Neuronal stem cell (in vitro differentiated cells): ENCODE measurements around the gene BTBD9.

Source experiments
- DNase-seq: peaks from one replicate; pipeline ENCODE4 v3.0.0-alpha.2; 2013; ENCODE audit warnings: low spot score
- H2AFZ ChIP-seq: one replicate; pipeline ENCODE4 v1.6.1; 2013; ENCODE audit warnings: mild to moderate bottlenecking, low read length, inconsistent platforms
- H2AK5ac ChIP-seq: 2 replicates; pipeline ENCODE4 v1.6.1; 2013; ENCODE audit warnings: low read depth, mild to moderate bottlenecking, inconsistent platforms, low read length, moderate library complexity, mixed read lengths
- H2BK120ac ChIP-seq: 2 replicates; pipeline ENCODE4 v1.6.1; 2013; ENCODE audit warnings: low read depth, mild to moderate bottlenecking, inconsistent platforms, low read length, moderate library complexity, mixed read lengths
- H2BK12ac ChIP-seq: one replicate; pipeline ENCODE4 v1.6.1; 2013; ENCODE audit warnings: low read length, inconsistent platforms
- H2BK15ac ChIP-seq: 2 replicates; pipeline ENCODE4 v1.6.1; 2013; ENCODE audit warnings: mild to moderate bottlenecking, low read length, inconsistent platforms, mixed read lengths
- H2BK5ac ChIP-seq: one replicate; pipeline ENCODE4 v1.6.1; 2013; ENCODE audit warnings: inconsistent platforms, mild to moderate bottlenecking, low read length, moderate library complexity
- H3K14ac ChIP-seq: one replicate; pipeline ENCODE4 v1.6.1; 2013; ENCODE audit warnings: low read length, inconsistent platforms
- H3K18ac ChIP-seq: 2 replicates; pipeline ENCODE4 v1.6.1; 2013; ENCODE audit warnings: low read length, inconsistent platforms
- H3K23ac ChIP-seq: 2 replicates; pipeline ENCODE4 v1.6.1; 2013; ENCODE audit warnings: low read depth, mild to moderate bottlenecking, mixed read lengths, low read length, inconsistent platforms; ENCODE audit not compliant: poor library complexity
- H3K27ac ChIP-seq: replicated peaks from 3 replicates; pipeline ENCODE4 v1.5.1; 2013; ENCODE audit warnings: low read length, inconsistent platforms
- H3K27me3 ChIP-seq, 3 experiments: 2 replicates each; pipeline ENCODE4 v1.6.1; 2013; ENCODE audit warnings: low read length in 3 of 3, mild to moderate bottlenecking in 2 of 3, inconsistent platforms in 1 of 3, low read depth in 1 of 3, mixed read lengths in 1 of 3, moderate library complexity in 1 of 3; ENCODE audit not compliant: control insufficient read depth in 3 of 3, insufficient read depth in 3 of 3
- H3K36me3 ChIP-seq, 2 donors: replicated peaks in 1 of 2; 2 replicates each; pipeline ENCODE4 v1.6.1; 2013; ENCODE audit warnings: low read length in 2 of 2; ENCODE audit not compliant: control insufficient read depth in 2 of 2, insufficient read depth in 2 of 2
- H3K4ac ChIP-seq: 2 replicates; pipeline ENCODE4 v1.6.1; 2013; ENCODE audit warnings: inconsistent platforms, mild to moderate bottlenecking, low read length, moderate library complexity
- H3K4me1 ChIP-seq, 2 donors: 1 replicate in 1 of 2; 2 replicates in 1 of 2; pipeline ENCODE4 v1.6.1; 2013; ENCODE audit warnings: low read length in 2 of 2, low read depth in 1 of 2; ENCODE audit not compliant: control insufficient read depth in 2 of 2, insufficient read depth in 1 of 2
- H3K4me2 ChIP-seq: one replicate; pipeline ENCODE4 v1.6.1; 2013; ENCODE audit warnings: mild to moderate bottlenecking, low read length, inconsistent platforms; ENCODE audit not compliant: insufficient read depth, poor library complexity, severe bottlenecking
- H3K4me3 ChIP-seq, 2 donors: 2 replicates each; pipeline ENCODE4 v1.5.1; 2013; ENCODE audit warnings: low read length in 2 of 2, mild to moderate bottlenecking in 2 of 2, inconsistent platforms in 1 of 2, moderate library complexity in 1 of 2
- H3K79me1 ChIP-seq: one replicate; pipeline ENCODE4 v1.6.1; 2013; ENCODE audit warnings: low read depth, mild to moderate bottlenecking, inconsistent platforms, low read length, moderate library complexity
- H3K9ac ChIP-seq: one replicate; pipeline ENCODE4 v1.6.1; 2013; ENCODE audit warnings: mild to moderate bottlenecking, low read depth, low read length, inconsistent platforms; ENCODE audit not compliant: poor library complexity
- H3K9me3 ChIP-seq, 2 donors: replicated peaks in 1 of 2; 2 replicates each; pipeline versions ENCODE3 to v1.6.1; 2013; ENCODE audit warnings: low read length in 2 of 2, mild to moderate bottlenecking in 2 of 2, inconsistent platforms in 1 of 2, low read depth in 1 of 2, mixed read lengths in 1 of 2, moderate library complexity in 1 of 2; ENCODE audit not compliant: control insufficient read depth in 2 of 2, insufficient read depth in 1 of 2
- H4K8ac ChIP-seq: one replicate; pipeline ENCODE4 v1.6.1; 2013; ENCODE audit warnings: low read depth, mild to moderate bottlenecking, inconsistent platforms, low read length, moderate library complexity
- H4K91ac ChIP-seq: one replicate; pipeline ENCODE4 v1.6.1; 2013; ENCODE audit warnings: low read length, low read depth, mild to moderate bottlenecking, inconsistent platforms; ENCODE audit not compliant: poor library complexity
- WGBS, 2 donors: extraction: QIAGEN DNeasy Blood & Tissue Kit; methylation state at CpG; one replicate each; pipeline ENCODE4 v1.1.7; 2013; ENCODE audit warnings: missing lambda C conversion rate in 2 of 2, mixed read lengths in 1 of 2; ENCODE audit not compliant: insufficient read length in 2 of 2, insufficient replicate concordance in 1 of 2; ENCODE audit errors: extremely low coverage in 2 of 2; 5-methylcytosine and 5-hydroxymethylcytosine counted together

BTBD9 gene

GRCh38 chr6:38234934-38235682 is 404.6 kb downstream of the BTBD9 start:
- Histone ChIP-seq H3K4ac (no peak overlapping the region), H3K79me1 (no peaks in the 10 kb centered on the region), H2AFZ (no peak overlapping the region), H2BK15ac (no peak overlapping the region), H3K4me2 (no peak overlapping the region), H3K9me3 (no peaks in the 10 kb centered on the region), H2AK5ac (no peak overlapping the region), H3K36me3 (no peaks in the 10 kb centered on the region), H3K14ac (no peak overlapping the region), H3K18ac (no peak overlapping the region), H3K4me1 (peaks cover 6 to 23% of the 10 kb centered on the region in 2 donors), H3K23ac (no peak overlapping the region), H4K91ac (no peak overlapping the region), H3K27me3 (no peaks in the 10 kb centered on the region), H3K4me3 (no peak overlapping the region), H3K9ac (no peak overlapping the region), H2BK120ac (no peak overlapping the region), H3K27ac (no peak overlapping the region), H2BK5ac (no peak overlapping the region), H4K8ac (no peak overlapping the region), H2BK12ac (no peak overlapping the region)
- DNase-seq, result no peak
- no CpG with 5 or more reads among the region's 4 CpGs for WGBS, 2 donors

- no peak overlapping the region for H3K23ac ChIP-seq
- no peak overlapping the region for H2BK15ac ChIP-seq
- no CpG with 5 or more reads among the region's 2 CpGs for WGBS, 2 donors
- H3K18ac ChIP-seq, result no peak overlapping the region
- H3K4me2 ChIP-seq, result no peak overlapping the region
- H3K27me3 ChIP-seq, result no peaks in the 10 kb centered on the region
- H2BK5ac ChIP-seq, result no peak overlapping the region
- no peak overlapping the region for H3K9ac ChIP-seq
- H4K8ac ChIP-seq, result no peak overlapping the region
- no peak for DNase-seq
- no peak overlapping the region for H2AFZ ChIP-seq
- no peak overlapping the region for H2BK12ac ChIP-seq
- no peak overlapping the region for H2AK5ac ChIP-seq
- no peaks in the 10 kb centered on the region for H3K79me1 ChIP-seq
- H3K4ac ChIP-seq, result no peak overlapping the region
- H4K91ac ChIP-seq, result no peak overlapping the region
- H3K36me3 ChIP-seq, result no peaks in the 10 kb centered on the region
- H3K4me1 ChIP-seq, result peaks cover 4 to 23% of the 10 kb centered on the region in 2 donors
- H3K9me3 ChIP-seq, result no peaks in the 10 kb centered on the region
- H3K27ac ChIP-seq, result no peak overlapping the region
- H3K14ac ChIP-seq, result no peak overlapping the region
- no peak overlapping the region for H3K4me3 ChIP-seq
- H2BK120ac ChIP-seq, result no peak overlapping the region
Observed at GRCh38 chr6:38234141-38234540, 405.6 kb downstream of the BTBD9 start.

- H3K4me3 ChIP-seq, result no peak overlapping the region
- no peak overlapping the region for H3K18ac ChIP-seq
- H3K27me3 ChIP-seq, result no peaks in the 10 kb centered on the region
- H2AK5ac ChIP-seq, result no peak overlapping the region
- 100% methylated on average over 1 of the region's 5 CpGs for WGBS, 2 donors
- no peak overlapping the region for H2BK12ac ChIP-seq
- no peaks in the 10 kb centered on the region for H3K79me1 ChIP-seq
- no peak overlapping the region for H3K4ac ChIP-seq
- H3K4me1 ChIP-seq, result peaks cover 4 to 23% of the 10 kb centered on the region in 2 donors
- H2BK5ac ChIP-seq, result no peak overlapping the region
- no peak overlapping the region for H3K9ac ChIP-seq
- H3K27ac ChIP-seq, result no peak overlapping the region
- no peak overlapping the region for H4K8ac ChIP-seq
- no peaks in the 10 kb centered on the region for H3K9me3 ChIP-seq
- H3K14ac ChIP-seq, result no peak overlapping the region
- no peaks in the 10 kb centered on the region for H3K36me3 ChIP-seq
- H2BK120ac ChIP-seq, result no peak overlapping the region
- no peak for DNase-seq
- H4K91ac ChIP-seq, result no peak overlapping the region
- no peak overlapping the region for H3K23ac ChIP-seq
- no peak overlapping the region for H2BK15ac ChIP-seq
- H2AFZ ChIP-seq, result no peak overlapping the region
- no peak overlapping the region for H3K4me2 ChIP-seq
Observed at GRCh38 chr6:38233161-38233791, 406.5 kb downstream of the BTBD9 start.

- peaks cover 0 to 2% of the 10 kb centered on the region in 2 donors for H3K4me1 ChIP-seq
- H4K91ac ChIP-seq, result no peak overlapping the region
- H3K18ac ChIP-seq, result no peak overlapping the region
- no peak overlapping the region for H2BK5ac ChIP-seq
- no peak overlapping the region for H2AK5ac ChIP-seq
- H2BK12ac ChIP-seq, result no peak overlapping the region
- H3K27ac ChIP-seq, result no peak overlapping the region
- no peak overlapping the region for H3K4ac ChIP-seq
- H3K4me3 ChIP-seq, result no peak overlapping the region
- no peak overlapping the region for H3K4me2 ChIP-seq
- no peak overlapping the region for H3K23ac ChIP-seq
- no peak overlapping the region for H2BK120ac ChIP-seq
- H3K14ac ChIP-seq, result no peak overlapping the region
- H2AFZ ChIP-seq, result no peak overlapping the region
- no peak overlapping the region for H4K8ac ChIP-seq
- WGBS, 2 donors, result no CpG with 5 or more reads among the region's 2 CpGs
- H3K9ac ChIP-seq, result no peak overlapping the region
- H3K79me1 ChIP-seq, result no peaks in the 10 kb centered on the region
- H2BK15ac ChIP-seq, result no peak overlapping the region
- no peaks in the 10 kb centered on the region for H3K9me3 ChIP-seq
- H3K36me3 ChIP-seq, result no peaks in the 10 kb centered on the region
- no peaks in the 10 kb centered on the region for H3K27me3 ChIP-seq
- no peak for DNase-seq
Observed at GRCh38 chr6:38225766-38226165, 414.0 kb downstream of the BTBD9 start.
